WTC11 (cell line): ENCODE data around the gene CDK5. TPM values are rescaled to one million over a fixed set of nuclear protein-coding genes. Genes with fewer than 3 reads are reported as not detected.

Experiments
- ATF3 ChIP-seq: sonication (generic); formaldehyde crosslinking; conservative IDR thresholded peaks from 2 replicates; pipeline ENCODE4 v1.8.1; 2022; ENCODE audit warnings: mild to moderate bottlenecking, missing genetic modification reagents
- HMGA2 ChIP-seq: fragments of 250-450 bp; sonication (Bioruptor Pico); IDR thresholded peaks from 2 replicates; pipeline ENCODE4 v1.4.0; 2021; ENCODE audit warnings: mild to moderate bottlenecking, moderate library complexity
- HMGXB4 ChIP-seq: sonication (generic); formaldehyde crosslinking; IDR thresholded peaks from 2 replicates; pipeline ENCODE4 v1.8.1; 2023; ENCODE audit warnings: mild to moderate bottlenecking, moderate library complexity, missing genetic modification reagents
- MXD4 ChIP-seq: fragments of 250-450 bp; sonication (Bioruptor Pico); IDR thresholded peaks from 2 replicates; pipeline ENCODE4 v1.8.0; 2021; ENCODE audit warnings: mild to moderate bottlenecking, moderate library complexity, borderline replicate concordance
- MYBL2 ChIP-seq: sonication (generic); formaldehyde crosslinking; IDR thresholded peaks from 2 replicates; pipeline ENCODE4 v1.8.1; 2023; ENCODE audit warnings: mild to moderate bottlenecking, moderate library complexity, missing genetic modification reagents
- OVOL2 ChIP-seq: fragments of 250-450 bp; sonication (Bioruptor Pico); IDR thresholded peaks from 2 replicates; pipeline ENCODE4 v1.9.0; 2021; ENCODE audit warnings: mild to moderate bottlenecking, borderline replicate concordance
- PRDM15 ChIP-seq: sonication (generic); formaldehyde crosslinking; IDR thresholded peaks from 2 replicates; pipeline ENCODE4 v1.8.0; 2022; ENCODE audit warnings: missing genetic modification reagents
- TEAD1 ChIP-seq: sonication (generic); formaldehyde crosslinking; IDR thresholded peaks from 2 replicates; pipeline ENCODE4 v1.8.0; 2022; ENCODE audit warnings: mild to moderate bottlenecking, missing genetic modification reagents
- TP53 ChIP-seq: sonication (generic); formaldehyde crosslinking; IDR thresholded peaks from 2 replicates; pipeline ENCODE4 v1.8.1; 2023; ENCODE audit warnings: mild to moderate bottlenecking, missing genetic modification reagents
- ZNF263 ChIP-seq: sonication (generic); formaldehyde crosslinking; IDR thresholded peaks from 2 replicates; pipeline ENCODE4 v1.8.1; 2022; ENCODE audit warnings: low read depth, mild to moderate bottlenecking, moderate library complexity, missing genetic modification reagents
- ZNF317 ChIP-seq: sonication (generic); formaldehyde crosslinking; IDR thresholded peaks from 2 replicates; pipeline ENCODE4 v1.8.1; 2023; ENCODE audit warnings: low read depth, mild to moderate bottlenecking, moderate library complexity, missing genetic modification reagents, borderline replicate concordance
- ZNF423 ChIP-seq: fragments of 250-450 bp; sonication (Bioruptor Pico); IDR thresholded peaks from 2 replicates; pipeline ENCODE4 v2.1.2; 2022; ENCODE audit warnings: mild to moderate bottlenecking, moderate library complexity
- total RNA-seq: library from RNA; stranded (reverse); gene quantifications from 3 replicates; pipeline ENCODE4 v1.2.3, GENCODE V29; 2021
- TF ChIP-seq, protein P1 (sequence below): fragments of 250-450 bp; sonication (Bioruptor Pico); IDR thresholded peaks from 2 replicates; pipeline ENCODE4 v1.8.0; 2021; ENCODE audit warnings: mild to moderate bottlenecking
- TF ChIP-seq, protein P2 (sequence below): sonication (generic); formaldehyde crosslinking; IDR thresholded peaks from 2 replicates; pipeline ENCODE4 v1.8.1; 2023; ENCODE audit warnings: mild to moderate bottlenecking, missing genetic modification reagents, moderate library complexity
- TF ChIP-seq, protein P3 (sequence below): sonication (generic); formaldehyde crosslinking; IDR thresholded peaks from 2 replicates; pipeline ENCODE4 v1.8.0; 2022; ENCODE audit warnings: mild to moderate bottlenecking, missing genetic modification reagents
- TF ChIP-seq, protein P4 (sequence below): sonication (generic); formaldehyde crosslinking; IDR thresholded peaks from 2 replicates; pipeline ENCODE4 v1.8.1; 2023; ENCODE audit warnings: mild to moderate bottlenecking, missing genetic modification reagents
- TF ChIP-seq, protein P5 (sequence below): sonication (generic); formaldehyde crosslinking; IDR thresholded peaks from 2 replicates; pipeline ENCODE4 v1.8.0; 2023; ENCODE audit warnings: missing genetic modification reagents, mild to moderate bottlenecking, borderline replicate concordance
- TF ChIP-seq, protein P6 (sequence below): sonication (generic); formaldehyde crosslinking; IDR thresholded peaks from 2 replicates; pipeline ENCODE4 v1.8.0; 2022; ENCODE audit warnings: mild to moderate bottlenecking, missing genetic modification reagents

CDK5 gene
- total RNA-seq, 1 experiment from 2014 or later = 27.8 TPM

DNA sequence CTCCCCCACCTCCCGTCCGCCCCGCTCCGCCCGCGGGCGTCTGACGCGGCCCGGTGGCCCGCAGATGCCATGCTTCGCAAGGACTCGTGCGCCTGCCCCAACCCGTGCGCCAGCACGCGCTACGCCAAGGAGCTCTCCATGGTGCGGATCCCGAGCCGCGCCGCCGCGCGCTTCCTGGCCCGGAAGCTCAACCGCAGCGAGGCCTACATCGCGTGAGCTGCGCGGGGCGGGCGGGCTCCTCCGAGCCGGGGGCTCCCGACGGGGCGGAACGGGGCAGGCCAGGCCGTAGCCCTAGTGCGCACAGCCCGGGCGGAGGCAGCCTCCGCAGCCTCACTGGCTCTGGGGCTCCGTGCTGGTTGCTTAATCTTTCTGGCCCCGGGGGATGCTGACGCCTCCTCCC lies 6.6 kb downstream of the CDK5 start (continued):
- TF ChIP-seq ATF3 (peak; percentile 90), TP53 (no peak; the same call in 1 of the 2 replicates), ZNF263 (CRISPR knock-in tag) (no peak; the same call in 1 of the 2 replicates), MYBL2 (CRISPR knock-in tag) (peak; percentile 95), OVOL2 (CRISPR knock-in tag) (no peak), HMGA2 (CRISPR knock-in tag) (no peak), PRDM15 (peak; percentile 70), HMGXB4 (peak; percentile 70; the same call in 1 of the 2 replicates), MXD4 (CRISPR knock-in tag) (no peak), ZNF423 (CRISPR knock-in tag) (no peak), TEAD1 (peak; percentile 98), ZNF317 (peak; percentile 78)
- TF ChIP-seq, protein P1, sequence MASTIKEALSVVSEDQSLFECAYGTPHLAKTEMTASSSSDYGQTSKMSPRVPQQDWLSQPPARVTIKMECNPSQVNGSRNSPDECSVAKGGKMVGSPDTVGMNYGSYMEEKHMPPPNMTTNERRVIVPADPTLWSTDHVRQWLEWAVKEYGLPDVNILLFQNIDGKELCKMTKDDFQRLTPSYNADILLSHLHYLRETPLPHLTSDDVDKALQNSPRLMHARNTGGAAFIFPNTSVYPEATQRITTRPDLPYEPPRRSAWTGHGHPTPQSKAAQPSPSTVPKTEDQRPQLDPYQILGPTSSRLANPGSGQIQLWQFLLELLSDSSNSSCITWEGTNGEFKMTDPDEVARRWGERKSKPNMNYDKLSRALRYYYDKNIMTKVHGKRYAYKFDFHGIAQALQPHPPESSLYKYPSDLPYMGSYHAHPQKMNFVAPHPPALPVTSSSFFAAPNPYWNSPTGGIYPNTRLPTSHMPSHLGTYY (CRISPR knock-in tag) = no peak
- TF ChIP-seq, protein P2, sequence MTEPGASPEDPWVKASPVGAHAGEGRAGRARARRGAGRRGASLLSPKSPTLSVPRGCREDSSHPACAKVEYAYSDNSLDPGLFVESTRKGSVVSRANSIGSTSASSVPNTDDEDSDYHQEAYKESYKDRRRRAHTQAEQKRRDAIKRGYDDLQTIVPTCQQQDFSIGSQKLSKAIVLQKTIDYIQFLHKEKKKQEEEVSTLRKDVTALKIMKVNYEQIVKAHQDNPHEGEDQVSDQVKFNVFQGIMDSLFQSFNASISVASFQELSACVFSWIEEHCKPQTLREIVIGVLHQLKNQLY (CRISPR knock-in tag) = peak; percentile 97
- TF ChIP-seq, protein P3, sequence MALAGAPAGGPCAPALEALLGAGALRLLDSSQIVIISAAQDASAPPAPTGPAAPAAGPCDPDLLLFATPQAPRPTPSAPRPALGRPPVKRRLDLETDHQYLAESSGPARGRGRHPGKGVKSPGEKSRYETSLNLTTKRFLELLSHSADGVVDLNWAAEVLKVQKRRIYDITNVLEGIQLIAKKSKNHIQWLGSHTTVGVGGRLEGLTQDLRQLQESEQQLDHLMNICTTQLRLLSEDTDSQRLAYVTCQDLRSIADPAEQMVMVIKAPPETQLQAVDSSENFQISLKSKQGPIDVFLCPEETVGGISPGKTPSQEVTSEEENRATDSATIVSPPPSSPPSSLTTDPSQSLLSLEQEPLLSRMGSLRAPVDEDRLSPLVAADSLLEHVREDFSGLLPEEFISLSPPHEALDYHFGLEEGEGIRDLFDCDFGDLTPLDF (CRISPR knock-in tag) = peak; percentile 92
- TF ChIP-seq, protein P4, sequence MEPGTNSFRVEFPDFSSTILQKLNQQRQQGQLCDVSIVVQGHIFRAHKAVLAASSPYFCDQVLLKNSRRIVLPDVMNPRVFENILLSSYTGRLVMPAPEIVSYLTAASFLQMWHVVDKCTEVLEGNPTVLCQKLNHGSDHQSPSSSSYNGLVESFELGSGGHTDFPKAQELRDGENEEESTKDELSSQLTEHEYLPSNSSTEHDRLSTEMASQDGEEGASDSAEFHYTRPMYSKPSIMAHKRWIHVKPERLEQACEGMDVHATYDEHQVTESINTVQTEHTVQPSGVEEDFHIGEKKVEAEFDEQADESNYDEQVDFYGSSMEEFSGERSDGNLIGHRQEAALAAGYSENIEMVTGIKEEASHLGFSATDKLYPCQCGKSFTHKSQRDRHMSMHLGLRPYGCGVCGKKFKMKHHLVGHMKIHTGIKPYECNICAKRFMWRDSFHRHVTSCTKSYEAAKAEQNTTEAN (CRISPR knock-in tag) = peak; percentile 97
- TF ChIP-seq, protein P5, sequence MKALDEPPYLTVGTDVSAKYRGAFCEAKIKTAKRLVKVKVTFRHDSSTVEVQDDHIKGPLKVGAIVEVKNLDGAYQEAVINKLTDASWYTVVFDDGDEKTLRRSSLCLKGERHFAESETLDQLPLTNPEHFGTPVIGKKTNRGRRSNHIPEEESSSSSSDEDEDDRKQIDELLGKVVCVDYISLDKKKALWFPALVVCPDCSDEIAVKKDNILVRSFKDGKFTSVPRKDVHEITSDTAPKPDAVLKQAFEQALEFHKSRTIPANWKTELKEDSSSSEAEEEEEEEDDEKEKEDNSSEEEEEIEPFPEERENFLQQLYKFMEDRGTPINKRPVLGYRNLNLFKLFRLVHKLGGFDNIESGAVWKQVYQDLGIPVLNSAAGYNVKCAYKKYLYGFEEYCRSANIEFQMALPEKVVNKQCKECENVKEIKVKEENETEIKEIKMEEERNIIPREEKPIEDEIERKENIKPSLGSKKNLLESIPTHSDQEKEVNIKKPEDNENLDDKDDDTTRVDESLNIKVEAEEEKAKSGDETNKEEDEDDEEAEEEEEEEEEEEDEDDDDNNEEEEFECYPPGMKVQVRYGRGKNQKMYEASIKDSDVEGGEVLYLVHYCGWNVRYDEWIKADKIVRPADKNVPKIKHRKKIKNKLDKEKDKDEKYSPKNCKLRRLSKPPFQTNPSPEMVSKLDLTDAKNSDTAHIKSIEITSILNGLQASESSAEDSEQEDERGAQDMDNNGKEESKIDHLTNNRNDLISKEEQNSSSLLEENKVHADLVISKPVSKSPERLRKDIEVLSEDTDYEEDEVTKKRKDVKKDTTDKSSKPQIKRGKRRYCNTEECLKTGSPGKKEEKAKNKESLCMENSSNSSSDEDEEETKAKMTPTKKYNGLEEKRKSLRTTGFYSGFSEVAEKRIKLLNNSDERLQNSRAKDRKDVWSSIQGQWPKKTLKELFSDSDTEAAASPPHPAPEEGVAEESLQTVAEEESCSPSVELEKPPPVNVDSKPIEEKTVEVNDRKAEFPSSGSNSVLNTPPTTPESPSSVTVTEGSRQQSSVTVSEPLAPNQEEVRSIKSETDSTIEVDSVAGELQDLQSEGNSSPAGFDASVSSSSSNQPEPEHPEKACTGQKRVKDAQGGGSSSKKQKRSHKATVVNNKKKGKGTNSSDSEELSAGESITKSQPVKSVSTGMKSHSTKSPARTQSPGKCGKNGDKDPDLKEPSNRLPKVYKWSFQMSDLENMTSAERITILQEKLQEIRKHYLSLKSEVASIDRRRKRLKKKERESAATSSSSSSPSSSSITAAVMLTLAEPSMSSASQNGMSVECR (CRISPR knock-in tag) = peak; percentile 100
- TF ChIP-seq, protein P6, sequence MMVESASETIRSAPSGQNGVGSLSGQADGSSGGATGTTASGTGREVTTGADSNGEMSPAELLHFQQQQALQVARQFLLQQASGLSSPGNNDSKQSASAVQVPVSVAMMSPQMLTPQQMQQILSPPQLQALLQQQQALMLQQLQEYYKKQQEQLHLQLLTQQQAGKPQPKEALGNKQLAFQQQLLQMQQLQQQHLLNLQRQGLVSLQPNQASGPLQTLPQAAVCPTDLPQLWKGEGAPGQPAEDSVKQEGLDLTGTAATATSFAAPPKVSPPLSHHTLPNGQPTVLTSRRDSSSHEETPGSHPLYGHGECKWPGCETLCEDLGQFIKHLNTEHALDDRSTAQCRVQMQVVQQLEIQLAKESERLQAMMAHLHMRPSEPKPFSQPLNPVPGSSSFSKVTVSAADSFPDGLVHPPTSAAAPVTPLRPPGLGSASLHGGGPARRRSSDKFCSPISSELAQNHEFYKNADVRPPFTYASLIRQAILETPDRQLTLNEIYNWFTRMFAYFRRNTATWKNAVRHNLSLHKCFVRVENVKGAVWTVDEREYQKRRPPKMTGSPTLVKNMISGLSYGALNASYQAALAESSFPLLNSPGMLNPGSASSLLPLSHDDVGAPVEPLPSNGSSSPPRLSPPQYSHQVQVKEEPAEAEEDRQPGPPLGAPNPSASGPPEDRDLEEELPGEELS (CRISPR knock-in tag) = peak; percentile 99
